ENCODE measurements around the gene CDK4. TPM values are rescaled to one million over a fixed set of nuclear protein-coding genes. Genes with fewer than 3 reads are reported as not detected.
A peak's percentile ranks its signal among the peaks of the same experiment; 100 is the strongest.

CDK4 gene
- total RNA-seq, 1 experiment from 2014 or later, result 218 TPM

DNA sequence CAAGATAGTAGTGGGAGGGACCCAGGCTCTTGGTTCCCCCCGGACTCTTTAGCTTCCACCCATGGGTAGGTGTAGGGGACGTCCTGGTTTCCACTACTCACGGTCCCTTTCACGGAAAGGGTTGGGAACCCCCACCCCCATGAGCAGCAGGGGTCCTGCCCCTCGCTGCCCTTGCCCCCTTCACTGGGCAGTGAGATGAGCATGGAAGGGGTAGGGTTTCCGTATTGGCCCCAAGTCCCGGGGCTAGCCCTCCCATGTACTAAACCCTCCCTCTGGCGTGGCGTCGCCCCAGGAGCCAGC, 26.3 kb downstream of the CDK4 start:
- H3T11ph ChIP-seq (ENCODE audit: low read length), result no peak overlapping the region
- no peak overlapping the region for H3K56ac ChIP-seq (ENCODE audit: insufficient read length, low read depth, low read length)
- no peaks in the 10 kb centered on the region for H3K79me2 ChIP-seq (ENCODE audit: insufficient read depth, low read length)
- Mint-ChIP-seq H3K27me3 (ENCODE audit: low read depth) (peaks cover 74% of the 10 kb centered on the region), H3K4me1 (peaks cover 12 to 17% of the 10 kb centered on the region in 2 experiments), H3K9me3 (no peaks in the 10 kb centered on the region; a peak in 1 of 5 replicates), H3K36me3 (ENCODE audit: insufficient read depth in 1 of 3, low read depth in 3 of 3) (peaks cover 0 to 9% (median 5%) of the 10 kb centered on the region in 3 experiments; a peak in 4 of 7 replicates), H3K4me3 (peak overlapping the region; percentile 78 to 92), H3K27ac (no peak overlapping the region)
- no peak for DNase-seq
- no peak overlapping the region for H2BK15ac ChIP-seq (ENCODE audit: low read depth, low read length)
- H3K14ac ChIP-seq (ENCODE audit: insufficient read depth, low read length), result no peak overlapping the region; the same call in 1 of the 2 replicates
- H3K23ac ChIP-seq (ENCODE audit: insufficient read length, low read depth, low read length), result no peak overlapping the region
- no peak overlapping the region for H4K5ac ChIP-seq (ENCODE audit: insufficient read length, low read depth, low read length)
- H2BK12ac ChIP-seq (ENCODE audit: insufficient read length, low read depth, low read length), result no peak overlapping the region
- H2AFZ ChIP-seq (ENCODE audit: low read length), result no peak overlapping the region
- peak overlapping the region; percentile 96 for H3K4me2 ChIP-seq (ENCODE audit: insufficient read depth, insufficient read length, low read length)
- no peak overlapping the region for H3K27ac ChIP-seq (ENCODE audit: insufficient read length, low read depth, low read length)
- no CpG with 5 or more reads among the region's 10 CpGs for WGBS (ENCODE audit: extremely low coverage, insufficient read length, low lambda C conversion rate)
- TF ChIP-seq CTCF (conservative IDR thresholded peaks at IDR 0.05), result no peak
- H3K9ac ChIP-seq (ENCODE audit: extremely low read depth, insufficient read length, low read length), result no peak overlapping the region
- no peak overlapping the region for H4K8ac ChIP-seq (replicated peaks; ENCODE audit: insufficient read length, low read depth, low read length)
- peaks cover 20% of the 10 kb centered on the region; the same call in 1 of the 2 replicates for H3K27me3 ChIP-seq (ENCODE audit: insufficient read depth, low read length)
- no peak overlapping the region for H2BK5ac ChIP-seq (ENCODE audit: insufficient read length, low read length)
- no peak overlapping the region for H3K18ac ChIP-seq (ENCODE audit: insufficient read length, low read depth, low read length)
- no peak overlapping the region for H2BK120ac ChIP-seq (ENCODE audit: low read depth, low read length, poor library complexity, severe bottlenecking)
- H4K20me1 ChIP-seq (ENCODE audit: control insufficient read depth, insufficient read depth, insufficient read length), result no peaks in the 10 kb centered on the region
- H3K79me1 ChIP-seq (ENCODE audit: insufficient read depth, low read depth, low read length, poor library complexity, severe bottlenecking), result no peaks in the 10 kb centered on the region
- H2AK5ac ChIP-seq (ENCODE audit: insufficient read length, low read length), result no peak overlapping the region
- H4K91ac ChIP-seq (ENCODE audit: insufficient read length, low read depth, low read length), result no peak overlapping the region
- peaks cover 14% of the 10 kb centered on the region for H3K23me2 ChIP-seq (ENCODE audit: insufficient read length, low read depth, low read length, poor library complexity, severe bottlenecking)
- H3K4ac ChIP-seq (ENCODE audit: low read depth, low read length), result no peak overlapping the region
- no peaks in the 10 kb centered on the region; the same call in 1 of the 2 replicates for H3K4me1 ChIP-seq (ENCODE audit: insufficient read depth, low read length)
- no peak overlapping the region for H2BK20ac ChIP-seq (ENCODE audit: low read depth, low read length, poor library complexity, severe bottlenecking)
- H3K9me3 ChIP-seq (ENCODE audit: control insufficient read depth, low read depth, low read length), result no peaks in the 10 kb centered on the region

All from H9 (cell line).